ENCODE results near the gene YEATS4.
"Not testable (repeated sequence)": the region's sequence is repeated elsewhere in the genome, so short reads cannot be mapped to it uniquely, and the experiment has no call there.

YEATS4 gene

GRCh38 chr12:69359531-69360347 lies at the start of gene YEATS4:
YEATS4 (plus strand) TSS chr12:69359743; CDS start chr12:69359973, 230 bp downstream.
- DNase-seq: peak; percentile 86

GRCh38 chr12:69313209-69313608 lies 46.3 kb upstream of the YEATS4 start:
- DNase-seq: no peak

GRCh38 chr12:69316784-69317183 lies 42.8 kb upstream of the YEATS4 start:
- DNase-seq: not testable (repeated sequence)

GRCh38 chr12:69317233-69317632 lies 42.3 kb upstream of the YEATS4 start:
- DNase-seq: not testable (repeated sequence)

- DNase-seq: no peak
Measured at GRCh38 chr12:69318225-69318624, 41.3 kb upstream of the YEATS4 start.

GRCh38 chr12:69321351-69321750 lies 38.2 kb upstream of the YEATS4 start:
- DNase-seq: no peak

GRCh38 chr12:69324797-69325466 lies 34.6 kb upstream of the YEATS4 start:
- no peak for DNase-seq

GRCh38 chr12:69328426-69328825 lies 31.1 kb upstream of the YEATS4 start:
- no peak for DNase-seq

GRCh38 chr12:69329669-69330428 lies 29.7 kb upstream of the YEATS4 start:
- DNase-seq: peak; percentile 15

GRCh38 chr12:69330475-69331473 lies 28.8 kb upstream of the YEATS4 start:
- DNase-seq: peak; percentile 60

- no peak for DNase-seq
Measured at GRCh38 chr12:69331519-69331908, 28.0 kb upstream of the YEATS4 start.

GRCh38 chr12:69331909-69332684 lies 27.4 kb upstream of the YEATS4 start:
- no peak for DNase-seq

GRCh38 chr12:69332815-69333358 lies 26.7 kb upstream of the YEATS4 start:
- no peak for DNase-seq

- DNase-seq: no peak
Measured at GRCh38 chr12:69334158-69334557, 25.4 kb upstream of the YEATS4 start.

GRCh38 chr12:69337311-69338090 lies 22.0 kb upstream of the YEATS4 start:
- DNase-seq: no peak

GRCh38 chr12:69338120-69338859 lies 21.3 kb upstream of the YEATS4 start:
- no peak for DNase-seq

- DNase-seq: no peak
Measured at GRCh38 chr12:69338936-69339335, 20.6 kb upstream of the YEATS4 start.

GRCh38 chr12:69339999-69340398 lies 19.5 kb upstream of the YEATS4 start:
- no peak for DNase-seq

GRCh38 chr12:69341328-69341727 lies 18.2 kb upstream of the YEATS4 start:
- no peak for DNase-seq

- no peak for DNase-seq
Measured at GRCh38 chr12:69342421-69342820, 17.1 kb upstream of the YEATS4 start.

Data from activated naive CD4-positive, alpha-beta T cell treated with Interleukin-2 at 50 U/mL for 16 hours (primary cell).